Measurements from ENCODE around the gene PDE8B.
A peak's percentile ranks its signal among the peaks of the same experiment; 100 is the strongest.

The PDE8B gene

DNA sequence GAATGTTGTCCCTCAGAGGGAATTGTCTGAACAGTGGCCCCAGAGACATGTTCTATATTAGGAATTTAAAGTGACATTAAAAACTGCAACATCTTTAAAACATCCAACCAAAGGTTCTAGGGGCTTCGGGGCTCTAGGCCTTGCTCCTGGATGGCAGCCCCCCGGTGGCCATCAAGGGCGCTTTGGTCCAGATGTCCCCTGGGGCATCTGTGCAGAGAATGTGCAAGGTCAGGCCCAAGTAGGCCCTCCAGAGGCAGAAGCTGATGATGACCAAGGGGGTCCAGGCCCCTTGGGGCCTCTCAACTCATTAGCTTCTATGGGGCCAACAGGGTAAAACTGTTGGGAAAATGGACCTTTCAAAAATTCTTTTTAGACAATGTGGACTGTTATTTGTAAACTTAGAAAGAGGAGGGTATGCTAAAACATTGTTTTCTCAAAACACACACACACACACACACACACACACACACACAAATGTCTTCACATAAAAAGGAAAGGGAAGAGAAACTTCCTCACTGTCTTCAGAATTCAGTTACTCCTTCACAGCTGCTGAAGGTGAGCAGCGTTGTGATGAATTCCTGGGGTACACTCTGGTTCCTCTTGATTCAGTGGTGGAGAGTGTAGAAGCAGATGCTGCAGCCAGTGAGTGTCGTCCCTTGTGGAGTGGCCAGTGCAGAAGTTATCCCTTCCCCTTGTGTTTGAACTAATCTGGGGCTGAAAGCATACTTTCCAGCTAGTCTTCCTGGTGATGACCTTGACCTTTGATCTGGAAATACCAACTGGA lies 156.4 kb downstream of the PDE8B start:
- TF ChIP-seq, protein P1, sequence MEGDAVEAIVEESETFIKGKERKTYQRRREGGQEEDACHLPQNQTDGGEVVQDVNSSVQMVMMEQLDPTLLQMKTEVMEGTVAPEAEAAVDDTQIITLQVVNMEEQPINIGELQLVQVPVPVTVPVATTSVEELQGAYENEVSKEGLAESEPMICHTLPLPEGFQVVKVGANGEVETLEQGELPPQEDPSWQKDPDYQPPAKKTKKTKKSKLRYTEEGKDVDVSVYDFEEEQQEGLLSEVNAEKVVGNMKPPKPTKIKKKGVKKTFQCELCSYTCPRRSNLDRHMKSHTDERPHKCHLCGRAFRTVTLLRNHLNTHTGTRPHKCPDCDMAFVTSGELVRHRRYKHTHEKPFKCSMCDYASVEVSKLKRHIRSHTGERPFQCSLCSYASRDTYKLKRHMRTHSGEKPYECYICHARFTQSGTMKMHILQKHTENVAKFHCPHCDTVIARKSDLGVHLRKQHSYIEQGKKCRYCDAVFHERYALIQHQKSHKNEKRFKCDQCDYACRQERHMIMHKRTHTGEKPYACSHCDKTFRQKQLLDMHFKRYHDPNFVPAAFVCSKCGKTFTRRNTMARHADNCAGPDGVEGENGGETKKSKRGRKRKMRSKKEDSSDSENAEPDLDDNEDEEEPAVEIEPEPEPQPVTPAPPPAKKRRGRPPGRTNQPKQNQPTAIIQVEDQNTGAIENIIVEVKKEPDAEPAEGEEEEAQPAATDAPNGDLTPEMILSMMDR (IDR thresholded peaks at IDR 0.05; ENCODE audit: extremely low read depth, missing control alignments) = no peak
- no peak for DNase-seq (ENCODE audit: low spot score)

DNA sequence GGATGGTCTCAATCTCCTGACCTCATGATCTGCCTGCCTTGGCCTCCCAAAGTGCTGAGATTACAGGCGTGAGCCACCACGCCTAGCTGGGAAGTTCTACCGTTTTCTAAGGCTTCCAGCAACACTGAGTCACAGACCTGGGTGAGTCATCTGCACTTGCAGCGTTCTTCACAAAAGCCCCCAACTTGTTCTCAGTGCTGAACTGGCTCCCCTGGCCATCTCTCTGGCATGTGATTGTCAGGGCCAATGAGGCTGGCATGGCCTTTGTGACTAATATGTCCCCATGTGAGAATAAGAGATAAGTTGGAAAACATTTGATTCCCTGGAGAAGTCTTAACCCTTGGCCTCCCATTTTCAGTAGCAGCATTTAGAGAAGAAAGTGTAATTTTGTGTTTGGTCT lies 157.3 kb downstream of the PDE8B start:
- DNase-seq (ENCODE audit: low spot score) = no peak
- TF ChIP-seq, protein P1 (IDR thresholded peaks at IDR 0.05; ENCODE audit: extremely low read depth, missing control alignments) = no peak

DNA sequence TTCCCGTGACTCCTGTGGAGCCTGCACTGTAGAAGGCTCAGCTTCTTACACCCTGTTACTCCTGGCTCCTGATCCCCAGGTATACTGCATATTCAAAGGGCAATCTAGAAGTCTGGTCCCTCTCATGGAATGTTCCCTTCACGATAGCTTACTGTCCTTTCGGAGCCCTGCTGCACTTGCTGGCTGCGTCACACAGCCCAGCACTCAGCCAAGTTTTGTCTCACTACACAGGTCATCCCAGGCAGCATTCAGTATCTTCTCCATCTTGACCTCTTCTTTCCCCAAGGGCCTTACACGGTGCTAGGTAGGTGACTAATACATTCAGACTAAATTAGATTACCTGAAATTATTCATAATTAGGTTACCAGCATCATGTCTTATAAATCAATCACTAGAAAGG lies 157.9 kb downstream of the PDE8B start:
- TF ChIP-seq, protein P1 (IDR thresholded peaks at IDR 0.05; ENCODE audit: extremely low read depth, missing control alignments) = no peak
- DNase-seq (ENCODE audit: low spot score) = no peak

DNA sequence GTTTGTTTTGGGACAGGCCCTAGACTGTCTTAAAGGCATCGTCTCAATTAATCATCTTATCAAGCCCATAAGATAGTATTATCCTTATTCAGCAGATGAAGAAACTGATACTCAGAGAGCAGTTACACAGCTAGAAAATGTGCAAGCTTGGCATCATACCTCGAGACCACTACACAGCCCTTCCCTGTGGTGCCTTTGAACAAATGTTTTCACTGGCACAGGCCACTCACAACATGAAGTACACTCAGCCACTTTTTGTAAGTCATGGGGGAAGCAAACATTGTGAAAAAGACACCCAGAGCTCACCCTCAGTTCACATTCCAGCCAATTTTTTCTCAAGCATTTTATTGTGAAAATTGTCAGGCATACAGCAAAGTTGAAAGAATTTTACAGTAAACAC lies 159.1 kb downstream of the PDE8B start:
- no peak for DNase-seq (ENCODE audit: low spot score)
- TF ChIP-seq, protein P1 (IDR thresholded peaks at IDR 0.05; ENCODE audit: extremely low read depth, missing control alignments) = no peak

DNA sequence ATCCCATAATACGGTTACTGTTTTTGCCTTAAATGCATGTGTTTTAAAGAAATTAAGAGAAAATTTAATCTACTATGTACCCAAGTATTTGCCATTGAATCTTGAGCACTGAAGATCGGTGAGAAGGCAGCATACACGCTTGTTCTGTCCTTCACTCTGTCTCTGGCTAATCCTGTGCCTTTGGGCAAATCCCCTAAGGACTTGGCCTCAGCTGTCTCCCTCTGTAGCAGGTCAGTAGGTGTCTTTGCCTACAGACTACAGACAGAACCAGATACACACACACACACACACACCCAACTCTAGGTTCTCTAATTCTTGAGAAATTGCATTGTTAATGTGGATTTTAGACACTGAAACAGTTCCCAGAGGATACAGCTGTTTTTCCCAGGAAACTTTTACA lies 164.2 kb downstream of the PDE8B start:
- TF ChIP-seq, protein P1 (IDR thresholded peaks at IDR 0.05; ENCODE audit: extremely low read depth, missing control alignments) = no peak
- DNase-seq (ENCODE audit: low spot score) = no peak

DNA sequence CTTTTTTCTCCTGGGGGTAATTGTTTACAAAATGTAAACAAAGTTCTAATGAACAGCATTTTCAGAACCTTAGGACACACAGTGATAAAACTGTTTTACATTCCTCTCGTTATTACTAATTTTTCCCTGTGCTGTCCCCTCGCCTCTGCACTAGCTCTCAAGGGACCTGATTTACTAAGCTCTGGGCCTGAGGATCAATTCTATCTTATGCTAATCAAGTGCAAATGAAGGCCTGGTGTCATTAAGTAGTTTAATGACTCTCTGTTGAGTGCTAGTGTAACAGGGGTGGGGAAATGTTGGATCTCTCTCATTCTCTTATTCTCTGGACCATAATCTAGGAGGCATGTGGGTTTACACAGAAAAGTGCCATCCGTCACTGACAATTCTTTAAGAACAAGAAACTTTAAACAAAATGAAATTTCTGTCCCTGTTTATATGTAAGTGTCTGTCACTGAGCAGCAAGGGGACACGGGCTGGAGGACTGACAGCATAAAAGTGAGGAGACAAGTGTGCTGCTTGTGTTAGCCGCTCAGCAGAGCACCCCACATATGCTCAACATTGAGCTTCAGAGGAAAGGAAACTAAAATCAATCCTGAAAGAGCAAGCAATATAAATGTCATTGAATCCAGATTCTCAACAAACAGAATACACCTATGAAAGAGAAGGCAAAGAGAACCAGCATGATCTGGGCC lies 166.3 kb downstream of the PDE8B start:
- TF ChIP-seq, protein P1 (IDR thresholded peaks at IDR 0.05; ENCODE audit: extremely low read depth, missing control alignments) = no peak
- no peak for DNase-seq (ENCODE audit: low spot score)

DNA sequence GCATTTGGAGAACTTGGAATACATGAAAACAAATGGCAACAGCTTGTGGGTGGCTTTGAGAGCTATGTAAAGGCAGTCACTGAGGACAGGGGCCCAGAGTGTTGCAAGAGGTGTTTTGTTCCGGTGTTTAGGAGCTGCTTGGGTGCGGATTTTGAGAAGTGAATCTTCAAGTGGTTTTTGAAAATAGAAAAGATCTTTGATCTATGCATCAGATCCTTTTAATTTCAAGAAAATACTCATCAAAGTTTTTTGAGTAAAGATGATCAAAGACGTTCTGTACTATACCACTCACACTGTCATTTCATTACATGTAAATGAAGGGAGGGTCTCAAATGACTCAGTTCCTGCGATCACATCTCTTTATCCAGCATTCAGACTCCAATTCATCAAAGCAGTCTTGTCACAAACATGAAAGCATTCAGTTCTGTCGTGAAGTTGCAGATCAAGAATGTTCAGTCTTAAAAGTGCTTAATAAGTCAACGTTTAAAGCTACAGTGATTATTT lies 169.1 kb downstream of the PDE8B start:
- DNase-seq (ENCODE audit: low spot score) = peak; percentile 60
- TF ChIP-seq, protein P1 (IDR thresholded peaks at IDR 0.05; ENCODE audit: extremely low read depth, missing control alignments) = no peak
